HG03103 (cell line): ENCODE data around the gene CACNB2.
"Not testable (repeated sequence)": the region's sequence is repeated elsewhere in the genome, so short reads cannot be mapped to it uniquely, and the experiment has no call there.

ENCODE experiments used
- ATAC-seq: cut with Tn5 transposase; IDR thresholded peaks from one replicate; pipeline ENCODE4 v1.9.1; 2021; ENCODE audit warnings: low read depth; ENCODE audit not compliant: unreplicated experiment

CACNB2 gene

DNA sequence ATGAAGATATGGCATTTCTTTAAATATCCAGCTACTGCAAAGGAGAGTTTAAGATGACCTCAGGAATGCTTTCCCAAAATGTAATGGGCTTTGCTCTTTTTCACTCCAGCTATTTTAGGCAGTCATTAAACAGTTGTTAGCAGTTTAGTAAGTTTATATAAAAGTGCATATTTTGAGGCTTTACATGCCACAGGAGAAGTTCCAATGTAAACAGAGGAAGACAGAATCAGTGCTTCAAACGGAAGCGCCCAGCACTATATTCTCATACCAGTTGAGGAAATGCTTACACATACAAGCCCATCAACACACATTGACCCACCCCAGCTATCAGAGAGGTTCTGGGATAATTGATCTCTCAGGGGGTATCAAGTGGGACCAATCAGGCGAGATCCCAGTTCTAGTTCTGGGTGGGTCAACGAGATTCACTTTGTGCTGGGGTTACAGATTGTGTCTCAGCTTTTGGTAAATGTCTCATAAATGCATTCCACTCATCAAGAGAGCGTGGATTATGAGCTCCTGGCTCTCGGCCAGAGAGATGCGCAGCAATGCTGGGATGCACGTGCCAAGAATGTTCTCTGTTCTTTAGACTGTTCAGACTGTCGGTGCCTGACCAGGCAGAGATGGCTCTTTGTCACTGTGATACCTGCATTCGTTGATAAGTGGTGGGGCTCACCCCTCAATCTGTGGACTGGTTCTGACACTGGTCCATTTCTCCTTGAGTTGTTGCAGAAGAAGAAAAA is 55.0 kb downstream of the CACNB2 start:
- no peak for ATAC-seq

DNA sequence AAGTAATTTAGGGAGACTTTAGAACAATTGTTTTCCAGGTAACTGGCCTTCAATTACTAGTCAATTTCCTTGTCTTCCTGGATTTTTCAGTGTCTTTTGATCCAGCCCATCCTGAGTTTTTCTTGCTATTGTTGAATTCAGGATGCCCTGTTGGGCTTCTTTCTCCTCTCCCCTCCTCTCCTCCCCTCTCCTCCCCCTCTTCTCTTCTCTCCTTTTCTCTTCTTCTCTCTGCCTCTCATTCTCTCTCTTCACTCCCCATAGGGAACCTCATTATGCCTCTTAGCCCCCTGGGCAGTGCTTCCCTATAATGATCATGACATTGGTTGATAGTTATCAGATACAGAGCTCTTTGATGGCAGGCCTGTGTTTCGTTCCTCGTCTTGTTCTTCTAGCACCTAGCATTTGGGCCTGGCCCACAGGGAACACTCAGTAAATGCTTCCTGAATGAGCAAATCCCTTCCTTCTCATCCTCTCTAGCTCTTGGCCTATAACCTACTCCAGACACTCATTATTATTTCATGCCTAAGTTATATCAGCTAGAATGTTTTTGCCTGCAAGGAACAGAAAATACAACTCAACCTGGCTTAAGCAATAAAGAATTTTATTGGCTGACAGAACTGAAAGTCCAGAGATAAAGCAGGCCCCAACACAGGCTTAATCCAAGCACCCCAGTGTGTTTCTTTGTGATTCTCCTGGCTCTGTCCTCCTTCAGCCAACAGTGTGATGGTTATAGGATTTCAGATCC is 56.8 kb downstream of the CACNB2 start:
- ATAC-seq = no peak

DNA sequence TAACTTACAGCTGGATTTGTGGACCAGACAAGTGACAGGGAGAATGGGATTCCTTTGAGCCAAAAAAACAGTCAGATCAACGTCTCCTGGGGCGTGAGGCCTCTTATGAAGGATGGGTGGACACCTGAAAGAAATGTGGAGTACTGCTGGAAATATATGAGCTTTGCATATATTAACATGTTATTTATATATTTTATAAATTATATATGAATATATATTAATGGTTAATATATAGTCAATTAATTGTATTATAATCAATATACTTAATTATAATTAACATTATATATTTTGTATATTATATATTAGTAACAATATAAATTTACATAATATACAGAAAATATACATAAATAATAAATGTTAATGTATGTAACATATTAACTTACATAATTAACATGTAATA is 57.5 kb downstream of the CACNB2 start:
- ATAC-seq = no peak

DNA sequence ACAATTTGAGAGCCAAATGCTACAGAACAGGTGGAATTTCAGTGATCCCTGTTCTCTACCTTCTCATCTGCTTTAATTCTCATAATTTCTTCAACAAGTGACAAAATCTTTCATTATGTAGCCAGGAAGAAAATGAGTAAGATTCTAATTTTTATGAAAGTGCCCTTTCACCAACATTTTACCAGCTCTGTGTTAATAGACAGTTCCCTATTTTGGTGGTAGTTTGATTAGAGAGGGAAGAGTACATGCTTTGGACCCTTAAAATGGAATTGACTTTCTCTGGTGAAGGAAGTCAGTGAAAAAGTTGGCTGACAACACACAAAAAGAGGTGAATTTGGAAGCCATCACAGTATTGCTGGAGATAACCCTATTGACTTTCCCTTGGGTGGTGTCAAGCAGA is 61.7 kb downstream of the CACNB2 start:
- ATAC-seq = no peak

DNA sequence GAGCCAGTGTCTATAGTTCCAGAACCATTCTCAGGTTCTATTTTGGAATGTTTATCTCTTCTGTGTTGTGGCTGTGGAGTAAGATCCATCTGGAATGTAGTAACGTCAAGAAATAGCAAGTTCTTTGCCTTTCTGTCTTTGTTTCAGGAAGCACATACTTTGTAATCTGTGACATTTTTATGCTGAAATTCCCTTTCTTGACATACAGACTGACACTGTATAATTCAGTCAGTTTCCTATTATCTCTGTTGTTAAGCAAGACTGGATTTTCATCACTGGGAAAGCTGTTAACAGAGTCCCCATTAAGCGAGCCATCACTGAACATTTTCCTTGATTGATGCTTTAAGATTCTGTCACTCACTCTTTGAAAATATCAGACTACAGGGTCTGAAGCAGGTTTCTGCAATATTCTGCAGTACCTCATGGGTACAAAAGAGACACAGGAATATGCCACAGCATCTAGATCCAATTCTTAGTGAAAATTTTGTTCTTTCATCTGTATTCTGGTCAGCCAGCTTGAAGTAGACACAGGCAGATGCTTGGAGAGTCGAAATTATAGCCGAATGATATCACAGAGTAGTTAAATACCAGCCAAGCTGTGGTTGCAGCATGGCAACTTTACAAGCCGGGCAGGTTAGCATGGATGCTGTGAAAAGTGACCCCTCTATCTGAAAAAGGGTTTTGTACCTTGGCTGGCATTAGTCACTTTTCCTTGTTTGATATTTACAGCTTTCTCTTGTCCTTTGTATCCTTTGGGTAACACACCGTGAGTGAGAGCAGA is 62.6 kb downstream of the CACNB2 start:
- no peak for ATAC-seq

DNA sequence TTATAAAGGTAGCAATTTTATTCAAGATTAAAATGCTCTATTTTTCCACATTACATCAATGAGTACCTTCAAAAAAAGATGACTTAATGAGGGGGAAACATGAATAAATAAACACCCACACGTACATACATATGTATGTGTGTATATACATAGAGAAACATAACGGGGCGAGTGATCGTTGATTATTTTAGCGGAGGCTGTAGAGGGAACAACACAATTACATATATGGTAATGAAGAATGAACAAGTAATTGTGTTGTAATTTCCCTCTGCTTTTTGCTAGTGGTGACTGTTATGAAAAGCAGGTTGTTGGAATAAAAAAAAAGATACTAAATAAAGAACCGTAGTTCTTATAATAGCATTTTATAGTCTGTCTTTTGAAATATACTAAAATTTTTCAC is 63.2 kb downstream of the CACNB2 start:
- ATAC-seq = no peak

DNA sequence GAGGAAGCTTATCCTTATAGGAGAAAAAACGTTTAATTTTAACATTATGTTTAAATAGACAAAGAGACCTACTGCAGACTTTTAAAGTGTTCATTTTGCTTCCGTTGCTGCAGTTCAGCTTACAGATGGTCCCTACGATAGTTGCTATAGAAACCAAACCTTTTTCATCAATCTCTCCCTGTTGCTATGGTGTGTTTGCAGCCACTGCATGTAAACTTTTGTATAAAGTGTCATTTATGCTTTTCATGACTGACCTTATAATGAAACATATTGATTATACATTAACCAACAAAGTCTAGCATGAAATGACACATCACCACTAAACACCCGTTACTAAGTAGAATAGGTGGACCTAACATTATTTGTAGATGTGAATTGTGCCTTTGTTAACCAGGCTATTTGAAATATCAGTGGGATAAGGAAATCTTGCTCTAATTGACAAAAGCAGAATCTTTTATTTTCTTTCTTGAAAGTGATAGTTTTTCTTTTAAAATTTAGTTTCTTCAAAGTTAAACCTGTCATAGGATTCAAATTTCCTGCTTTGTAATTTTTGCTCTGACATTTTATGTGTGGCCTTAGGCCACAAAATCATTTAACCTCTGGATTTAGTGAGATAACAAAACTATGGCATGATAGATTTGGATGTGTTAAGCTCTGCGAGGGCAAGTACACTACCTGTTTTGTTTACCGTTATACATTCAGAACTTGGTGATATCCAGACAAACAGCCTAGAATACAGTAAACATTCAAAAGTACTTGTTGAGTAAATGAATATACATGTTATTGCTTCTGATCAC is 64.0 kb downstream of the CACNB2 start:
- no peak for ATAC-seq

DNA sequence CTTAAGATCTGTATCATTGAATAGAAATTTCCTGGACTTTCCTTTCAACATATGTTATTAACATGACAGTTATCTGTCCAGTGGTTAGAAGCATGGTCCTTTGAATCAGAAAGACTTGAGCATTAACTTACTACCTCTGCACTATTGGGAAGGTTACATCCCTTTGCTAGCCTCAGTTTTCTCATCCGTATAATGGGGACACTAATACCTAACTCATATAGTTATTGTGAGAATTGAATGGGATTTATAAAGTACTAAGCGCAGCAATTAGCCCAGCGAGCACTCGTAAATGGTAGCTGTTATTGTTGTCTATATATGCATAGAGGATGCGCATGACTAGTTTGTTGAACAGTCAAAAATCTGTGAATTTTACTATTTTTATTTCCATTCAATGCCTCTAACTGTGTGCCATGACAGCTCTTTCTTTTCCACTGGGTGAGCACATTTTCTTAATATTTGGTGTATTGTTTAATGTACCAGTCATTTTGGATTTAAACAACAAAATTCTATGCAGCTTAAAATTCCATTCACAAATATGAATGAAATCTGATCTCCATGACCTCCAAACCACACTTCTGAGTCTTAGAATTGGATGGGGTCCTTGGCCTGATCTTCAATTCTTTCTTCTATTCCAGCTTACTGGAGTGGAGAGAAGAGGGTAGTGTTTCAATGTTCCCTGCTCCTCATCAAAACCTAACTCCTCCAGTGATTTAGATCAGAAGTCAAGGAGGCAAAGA is 65.0 kb downstream of the CACNB2 start:
- no peak for ATAC-seq

DNA sequence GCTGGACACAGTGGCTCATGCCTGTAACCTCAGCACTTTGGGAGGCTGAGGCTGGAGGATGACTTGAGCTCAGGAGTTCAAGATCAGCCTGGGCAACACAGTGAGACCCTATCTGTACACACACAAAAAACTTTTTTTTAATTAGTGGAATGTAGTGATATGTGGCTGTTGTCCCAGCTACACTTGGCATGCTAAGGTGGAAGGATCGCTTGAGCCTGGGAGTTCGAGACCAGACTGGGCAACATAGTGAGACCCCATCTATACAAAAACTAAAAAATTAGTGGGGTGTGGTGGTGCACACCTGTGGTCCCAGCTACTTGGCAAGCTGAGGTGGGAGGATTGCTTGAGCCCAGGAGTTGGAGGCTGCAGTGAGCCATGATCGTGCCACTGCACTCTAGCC is 68.0 kb downstream of the CACNB2 start:
- not testable (repeated sequence) for ATAC-seq

DNA sequence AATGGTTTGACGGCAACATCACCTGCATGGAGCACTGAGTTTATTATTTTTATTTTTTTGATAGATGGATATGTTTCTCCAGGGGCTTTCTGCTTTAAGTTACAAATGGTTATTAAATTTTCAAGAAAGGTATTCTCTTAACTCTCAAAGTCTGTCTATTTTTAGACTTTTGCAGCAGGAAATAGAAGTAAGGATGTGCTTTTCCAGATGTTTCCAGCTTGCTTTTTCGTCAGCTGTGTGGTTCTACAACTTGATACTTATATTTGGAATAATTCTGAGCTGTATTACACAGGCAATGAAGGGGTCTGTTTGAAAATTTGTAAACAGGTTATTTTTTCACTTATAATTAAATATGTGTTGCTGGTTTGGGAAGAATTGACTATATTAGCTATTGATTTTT is 69.0 kb downstream of the CACNB2 start:
- no peak for ATAC-seq

DNA sequence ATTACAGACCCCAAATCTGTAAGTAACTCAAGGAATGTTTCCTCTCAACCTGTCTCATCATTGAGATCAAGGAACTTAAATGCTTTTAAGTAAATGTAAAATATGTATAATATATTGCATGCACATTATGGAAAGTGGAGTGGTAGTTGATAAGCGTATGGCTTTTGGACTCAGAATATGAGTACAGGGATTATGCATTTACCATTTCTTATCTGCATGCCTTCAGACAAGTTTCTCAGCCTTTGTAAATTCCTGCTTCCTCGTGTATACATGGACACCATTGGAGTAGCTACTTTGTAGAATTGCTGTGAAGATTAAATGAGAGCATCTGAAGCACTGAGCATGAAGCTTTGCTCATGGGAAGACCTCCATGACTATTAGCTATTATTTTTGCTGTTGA is 70.5 kb downstream of the CACNB2 start:
- no peak for ATAC-seq

DNA sequence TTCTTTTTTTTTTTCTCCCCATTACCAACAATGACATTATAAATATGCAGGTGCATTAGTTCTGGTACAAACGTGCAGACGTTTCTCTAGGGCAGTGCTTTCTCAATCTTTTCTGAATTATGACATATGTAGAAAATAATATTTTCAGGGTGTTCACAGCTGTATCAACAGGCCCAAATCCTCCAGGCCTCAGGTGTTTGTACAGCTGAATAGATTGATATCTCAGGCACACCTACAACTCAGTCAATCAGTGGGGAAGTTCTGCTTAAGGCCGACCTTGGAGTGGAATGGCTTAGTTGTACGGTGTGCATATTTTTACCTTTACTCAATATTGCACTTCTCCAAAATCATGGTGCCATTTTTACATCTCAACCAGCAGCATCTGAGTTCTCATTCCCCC is 71.6 kb downstream of the CACNB2 start:
- no peak for ATAC-seq

DNA sequence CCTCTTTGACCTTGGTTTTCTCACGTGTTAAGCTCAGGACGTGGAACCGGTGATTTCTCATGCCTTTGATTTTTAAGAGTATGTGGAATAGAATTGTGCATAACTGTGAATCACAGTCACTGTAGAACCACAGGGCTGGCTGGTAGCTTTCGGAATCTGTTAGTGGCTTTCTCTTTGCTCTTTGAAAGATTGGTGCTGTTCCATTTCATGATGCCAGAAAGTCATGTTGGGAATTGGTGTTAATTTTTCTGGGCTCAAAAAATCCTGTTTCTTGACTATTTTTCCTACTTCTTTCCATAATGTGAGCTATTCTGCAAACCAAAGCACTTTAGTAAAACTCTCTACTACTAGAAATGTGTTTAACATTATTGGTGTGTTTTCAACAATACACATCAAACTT is 73.0 kb downstream of the CACNB2 start:
- no peak for ATAC-seq

DNA sequence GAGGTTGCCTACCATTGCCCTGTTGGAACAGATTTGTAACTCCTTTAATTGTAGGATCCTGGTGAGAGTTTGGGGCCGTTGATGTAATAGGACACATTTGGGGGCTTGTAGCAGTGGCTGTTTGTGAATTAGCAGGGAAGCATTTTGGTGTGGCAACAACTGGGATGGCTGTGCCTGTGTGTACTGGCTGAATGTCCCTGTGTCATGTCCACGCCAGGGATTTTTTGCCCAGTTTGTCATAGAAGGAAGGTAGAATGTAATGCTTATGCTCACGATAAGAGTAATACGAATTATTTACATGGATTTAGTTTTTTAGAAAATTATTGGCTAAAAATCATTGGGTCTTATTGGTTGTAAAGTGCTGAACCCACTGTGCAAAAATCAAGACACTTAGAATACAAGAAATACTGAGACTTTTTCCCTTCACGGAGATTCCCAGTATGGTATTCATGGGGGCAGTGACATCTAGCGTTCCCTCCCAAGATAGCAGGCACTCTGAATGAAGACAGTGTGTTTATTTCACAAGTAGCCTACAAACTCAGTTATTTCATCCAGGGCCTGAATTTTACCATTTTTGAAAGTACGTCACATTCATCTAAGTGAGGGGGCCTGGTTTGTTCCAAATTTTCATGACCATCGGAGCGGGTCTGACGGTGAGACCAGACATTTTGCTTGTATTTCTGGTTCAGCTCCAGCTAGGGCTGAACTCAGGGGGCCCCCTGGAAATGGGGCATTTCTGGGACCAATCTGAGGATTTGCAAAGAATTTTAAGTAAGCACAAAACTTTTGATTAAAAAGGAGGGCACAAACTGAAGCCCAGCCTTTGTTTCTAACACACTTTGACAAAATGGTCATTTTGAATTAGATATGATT is 74.7 kb downstream of the CACNB2 start:
- ATAC-seq = no peak

DNA sequence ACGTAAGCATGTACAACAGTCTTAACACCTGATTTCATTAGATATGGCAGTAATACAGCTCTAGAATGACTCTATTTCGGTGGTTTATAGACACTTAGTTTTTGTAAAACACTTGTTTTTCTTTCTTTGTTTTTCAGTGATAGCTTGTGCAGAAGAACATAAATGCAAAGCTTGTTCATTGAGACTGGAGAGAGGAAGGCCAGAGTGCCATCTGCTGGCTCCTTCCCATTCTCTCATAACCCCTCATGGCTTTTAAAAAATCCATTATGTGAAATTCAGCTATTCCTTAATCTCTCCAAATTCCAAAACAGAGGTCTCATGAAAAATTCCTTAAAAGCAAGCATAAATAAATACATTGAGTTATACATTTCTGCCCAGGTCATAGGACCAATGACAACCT is 76.3 kb downstream of the CACNB2 start:
- ATAC-seq = no peak

DNA sequence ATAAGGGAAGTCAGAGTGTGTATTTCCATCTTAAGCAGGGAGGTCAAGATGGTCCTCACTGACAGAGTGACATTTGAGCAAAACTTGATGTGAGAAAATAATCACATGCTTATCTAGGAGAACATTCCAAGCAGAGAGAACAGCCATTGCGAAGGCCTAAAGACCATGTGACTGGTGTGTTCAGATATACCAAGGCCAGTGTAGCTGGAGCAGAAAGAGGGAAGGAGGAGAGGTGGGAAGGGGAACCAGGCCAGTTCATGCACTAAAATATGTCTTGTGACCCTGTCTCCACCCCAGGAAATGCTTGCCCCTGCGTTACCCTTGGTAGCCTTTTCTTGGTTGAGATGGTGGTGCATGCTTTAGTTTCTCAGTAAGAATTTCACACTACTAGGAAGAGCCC is 77.4 kb downstream of the CACNB2 start:
- ATAC-seq = no peak

DNA sequence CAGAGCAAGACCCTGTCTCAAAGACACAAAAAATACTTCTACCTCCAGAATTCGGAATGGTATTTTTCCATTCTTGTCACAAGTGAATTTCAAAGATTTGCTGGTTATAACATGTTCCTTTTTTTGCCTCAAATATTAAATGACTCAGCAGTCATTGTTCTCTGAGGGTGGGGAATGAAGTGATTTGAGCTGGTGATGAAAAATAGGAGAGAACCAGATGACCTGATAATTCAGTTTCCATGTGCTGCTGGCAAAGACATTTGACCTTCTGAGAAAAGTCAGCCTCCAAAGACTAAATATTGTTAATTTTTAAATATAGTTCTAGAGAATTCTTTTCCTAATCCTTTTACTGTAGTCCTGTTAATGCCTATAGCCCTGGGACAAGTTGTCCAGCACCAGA is 78.9 kb downstream of the CACNB2 start:
- ATAC-seq = no peak

DNA sequence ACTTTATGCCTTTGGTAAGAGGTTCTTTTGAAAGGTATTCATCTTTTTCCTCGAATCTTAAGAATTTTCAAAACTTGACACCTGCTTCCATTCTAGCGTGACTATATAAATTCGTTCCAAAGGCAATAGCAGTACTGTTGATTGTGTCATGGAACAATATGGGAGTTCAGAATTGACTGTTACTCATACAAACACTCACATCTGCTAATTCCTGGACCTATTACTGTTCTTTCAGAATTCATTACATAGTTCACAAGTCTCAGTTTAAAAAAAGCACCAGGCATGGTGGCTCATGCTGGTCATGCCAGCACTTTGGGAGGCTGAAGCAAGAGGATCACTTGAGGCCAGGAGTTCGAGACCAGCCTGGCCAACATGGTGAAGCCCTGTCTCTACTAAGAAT is 80.9 kb downstream of the CACNB2 start:
- no peak for ATAC-seq

DNA sequence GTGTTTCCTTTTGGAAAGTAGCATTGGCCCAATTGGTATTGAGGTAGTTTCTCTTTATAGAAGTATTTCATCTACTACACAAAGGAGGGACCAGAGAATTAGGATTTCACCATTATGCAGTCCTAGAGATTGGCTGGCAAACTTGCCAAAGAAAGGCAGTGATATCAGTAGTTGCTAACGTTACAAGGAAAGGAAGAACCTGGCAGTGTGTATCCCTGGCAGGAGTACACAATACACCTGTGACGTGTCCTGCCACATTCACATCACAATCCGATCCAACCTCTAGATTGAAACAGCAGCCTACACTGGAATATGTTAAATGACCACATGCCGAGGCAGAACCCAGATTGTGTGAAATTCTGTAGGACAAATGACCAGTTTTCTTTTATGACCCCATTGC is 81.7 kb downstream of the CACNB2 start:
- no peak for ATAC-seq
